H1 (cell line): ENCODE data around the gene AGBL1. TPM values are rescaled to one million over a fixed set of nuclear protein-coding genes. Genes with fewer than 3 reads are reported as not detected.
A peak's percentile ranks its signal among the peaks of the same experiment; 100 is the strongest.

ENCODE experiments used
- CTCF ChIA-PET: fragments of 300-600 bp; sonication (Branson Sonifier 250); formaldehyde crosslinking; loops from one replicate; lab custom pipeline; 2021; ENCODE audit not compliant: partially characterized antibody; lab: Charles Lee
- POLR2A ChIA-PET: fragments of 300-600 bp; sonication (Branson Sonifier 250); formaldehyde crosslinking; loops from one replicate; lab custom pipeline; 2021; ENCODE audit warnings: inconsistent platforms; ENCODE audit not compliant: partially characterized antibody; lab: Charles Lee
- DNase-seq, 2 experiments: peaks; one replicate each; pipeline versions ENCODE4 v3.0.0 to v3.0.0-alpha.2; 2010 to 2022; ENCODE audit warnings: low spot score in 2 of 2, low read depth in 1 of 2, mixed read lengths in 1 of 2
- FAIRE-seq: peaks from 2 replicates; lab custom pipeline; 2011; peaks lifted over from hg19 to GRCh38; lab: Jason Lieb, UNC
- H2AFZ ChIP-seq: 2 replicates; pipeline ENCODE4 v1.8.1; 2012; ENCODE audit warnings: low read length, inconsistent platforms
- H2AK5ac ChIP-seq: 2 replicates; pipeline ENCODE4 v1.6.1; 2013; ENCODE audit warnings: low read depth, low read length
- H2BK120ac ChIP-seq: replicated peaks from 2 replicates; pipeline ENCODE3; 2013; ENCODE audit warnings: low read depth, low read length, inconsistent platforms
- H2BK12ac ChIP-seq: 2 replicates; pipeline ENCODE4 v1.6.1; 2013; ENCODE audit warnings: low read depth, low read length
- H2BK15ac ChIP-seq: 2 replicates; pipeline ENCODE4 v1.6.1; 2013; ENCODE audit warnings: low read length
- H2BK20ac ChIP-seq: 2 replicates; pipeline ENCODE4 v1.6.1; 2013; ENCODE audit warnings: low read length
- H2BK5ac ChIP-seq: 2 replicates; pipeline ENCODE4 v1.6.1; 2013; ENCODE audit warnings: low read depth, low read length
- H3K14ac ChIP-seq: 2 replicates; pipeline ENCODE4 v1.6.1; 2013; ENCODE audit warnings: inconsistent platforms; ENCODE audit not compliant: insufficient read length
- H3K18ac ChIP-seq: 2 replicates; pipeline ENCODE4 v1.6.1; 2013; ENCODE audit warnings: low read length; ENCODE audit errors: extremely low read depth
- H3K23ac ChIP-seq: 2 replicates; pipeline ENCODE4 v1.6.1; 2013; ENCODE audit warnings: inconsistent platforms; ENCODE audit not compliant: insufficient read length
- H3K23me2 ChIP-seq: 2 replicates; pipeline ENCODE4 v1.6.1; 2013; ENCODE audit warnings: low read depth, low read length
- H3K27ac ChIP-seq: 2 replicates; pipeline ENCODE4 v1.6.1; 2011; ENCODE audit warnings: low read depth, low read length, inconsistent platforms
- H3K27me3 ChIP-seq, 4 experiments: replicated peaks in 1 of 4; 1 replicate in 1 of 4; 2 replicates in 3 of 4; pipeline versions ENCODE4 v1.6.1 to v1.8.1; 2011 to 2013; ENCODE audit warnings: low read length in 3 of 4, mild to moderate bottlenecking in 3 of 4, inconsistent platforms in 2 of 4, mixed read lengths in 2 of 4, moderate library complexity in 1 of 4; ENCODE audit not compliant: control insufficient read depth in 3 of 4, insufficient read depth in 3 of 4; ENCODE audit errors: extremely low read depth in 1 of 4
- H3K36me3 ChIP-seq, 4 experiments: 2 replicates each; pipeline versions ENCODE4 v1.6.1 to v1.8.1; 2011 to 2013; ENCODE audit warnings: mild to moderate bottlenecking in 4 of 4, low read length in 3 of 4, moderate library complexity in 2 of 4, control low read depth in 1 of 4, inconsistent platforms in 1 of 4; ENCODE audit not compliant: insufficient read depth in 4 of 4, control insufficient read depth in 2 of 4
- H3K4ac ChIP-seq: replicated peaks from 2 replicates; pipeline ENCODE3; 2013; ENCODE audit warnings: low read length, low read depth, mixed read lengths, inconsistent platforms; ENCODE audit not compliant: insufficient read length
- H3K4me1 ChIP-seq, 4 experiments: replicated peaks in 1 of 4; 1 replicate in 1 of 4; 2 replicates in 3 of 4; pipeline versions ENCODE4 v1.6.1 to v1.8.1; 2011 to 2013; ENCODE audit warnings: low read length in 3 of 4, inconsistent platforms in 2 of 4, mixed read lengths in 1 of 4; ENCODE audit not compliant: insufficient read depth in 4 of 4, control insufficient read depth in 3 of 4
- H3K4me2 ChIP-seq, 2 experiments: 2 replicates each; pipeline versions ENCODE4 v1.6.1 to v1.8.1; 2011 to 2013; ENCODE audit warnings: low read depth in 2 of 2, low read length in 2 of 2, control low read depth in 1 of 2, inconsistent platforms in 1 of 2, mild to moderate bottlenecking in 1 of 2; ENCODE audit not compliant: insufficient read depth in 1 of 2
- H3K4me3 ChIP-seq, 4 experiments: fragments of 200-600, 300-600 bp in 1 of 4; sonication (generic), shearing (Covaris generic), sonication (Bioruptor Twin) in 1 of 4; 2 replicates each; pipeline versions ENCODE4 v1.5.1 to v1.8.1; 2011 to 2016; ENCODE audit warnings: low read length in 4 of 4, low read depth in 3 of 4, control low read depth in 2 of 4, inconsistent platforms in 2 of 4, mild to moderate bottlenecking in 2 of 4, mixed read lengths in 1 of 4, moderate library complexity in 1 of 4; ENCODE audit not compliant: insufficient read depth in 2 of 4; ENCODE audit errors: extremely low read depth in 1 of 4
- H3K56ac ChIP-seq: replicated peaks from 2 replicates; pipeline ENCODE3; 2013; ENCODE audit warnings: low read depth, mild to moderate bottlenecking, mixed read lengths, low read length, inconsistent platforms; ENCODE audit not compliant: insufficient read length
- H3K79me1 ChIP-seq: 2 replicates; pipeline ENCODE4 v1.6.1; 2013; ENCODE audit warnings: low read depth, low read length, control low read depth
- H3K79me2 ChIP-seq, 2 experiments: 2 replicates each; pipeline versions ENCODE4 v1.6.1 to v1.8.1; 2012 to 2013; ENCODE audit warnings: low read length in 2 of 2, mild to moderate bottlenecking in 2 of 2, inconsistent platforms in 1 of 2; ENCODE audit not compliant: insufficient read depth in 2 of 2, control insufficient read depth in 1 of 2
- H3K9ac ChIP-seq, 4 experiments: replicated peaks in 1 of 4; 1 replicate in 1 of 4; 2 replicates in 3 of 4; pipeline versions ENCODE4 v1.6.1 to v1.8.1; 2011 to 2013; ENCODE audit warnings: low read depth in 3 of 4, low read length in 3 of 4, control low read depth in 2 of 4, mild to moderate bottlenecking in 2 of 4, moderate library complexity in 2 of 4, inconsistent platforms in 1 of 4; ENCODE audit errors: extremely low read depth in 1 of 4
- H3K9me3 ChIP-seq, 2 experiments: 2 replicates each; pipeline versions ENCODE4 v1.6.1 to v1.8.1; 2012 to 2013; ENCODE audit warnings: mild to moderate bottlenecking in 2 of 2, moderate library complexity in 2 of 2, control low read depth in 1 of 2, inconsistent platforms in 1 of 2, low read depth in 1 of 2, low read length in 1 of 2, mixed read lengths in 1 of 2; ENCODE audit not compliant: insufficient read depth in 2 of 2
- H4K20me1 ChIP-seq, 2 experiments: replicated peaks in 1 of 2; 2 replicates each; pipeline versions ENCODE3 to v1.8.1; 2011 to 2013; ENCODE audit warnings: inconsistent platforms in 2 of 2, low read length in 2 of 2, mild to moderate bottlenecking in 1 of 2; ENCODE audit not compliant: insufficient read depth in 2 of 2, control insufficient read depth in 1 of 2
- H4K5ac ChIP-seq: 2 replicates; pipeline ENCODE4 v1.6.1; 2013; ENCODE audit warnings: low read length, low read depth, mixed read lengths, inconsistent platforms; ENCODE audit not compliant: insufficient read length
- H4K8ac ChIP-seq: 2 replicates; pipeline ENCODE4 v1.8.0; 2013; ENCODE audit warnings: mild to moderate bottlenecking, moderate library complexity, low read length, inconsistent platforms; ENCODE audit not compliant: insufficient read depth; ENCODE audit errors: extremely low read depth
- H4K91ac ChIP-seq: replicated peaks from 2 replicates; pipeline ENCODE3; 2013; ENCODE audit warnings: low read length, mixed read lengths, inconsistent platforms; ENCODE audit not compliant: insufficient read length
- BCL11A ChIP-seq, 2 experiments: IDR thresholded peaks; one replicate each; pipeline ENCODE4 v1.6.1; 2011; ENCODE audit warnings: low read depth in 2 of 2, low read length in 2 of 2, mild to moderate bottlenecking in 2 of 2
- CBX5 ChIP-seq: fragments of 300-800, 300-1000 bp; sonication (generic); IDR thresholded peaks from 2 replicates; pipeline ENCODE4 v1.7.1; 2016; ENCODE audit warnings: antibody characterized with exemption, low read length, low read depth
- KDM5A ChIP-seq: fragments of 200-600 bp; IDR thresholded peaks from 2 replicates; pipeline ENCODE4 v1.7.1; 2012; ENCODE audit warnings: mild to moderate bottlenecking, low read length, inconsistent platforms, mixed read lengths
- RAD21 ChIP-seq, 2 experiments: IDR thresholded peaks in 1 of 2; conservative IDR thresholded peaks in 1 of 2; 2 replicates each; pipeline ENCODE4 v1.6.1; 2011; ENCODE audit warnings: low read depth in 2 of 2, low read length in 2 of 2, improper control_type of control experiment in 1 of 2, inconsistent platforms in 1 of 2, mild to moderate bottlenecking in 1 of 2, moderate library complexity in 1 of 2
- SIN3A ChIP-seq, 2 experiments: IDR thresholded peaks in 1 of 2; conservative IDR thresholded peaks in 1 of 2; 2 replicates each; pipeline ENCODE4 v1.6.1; 2011 to 2012; ENCODE audit warnings: low read length in 2 of 2, improper control_type of control experiment in 1 of 2, low read depth in 1 of 2, mild to moderate bottlenecking in 1 of 2
- SRF ChIP-seq: IDR thresholded peaks from 2 replicates; pipeline ENCODE4 v1.6.1; 2011; ENCODE audit warnings: mild to moderate bottlenecking, low read depth, low read length, moderate library complexity
- WGBS, 2 experiments: shearing (Covaris generic) in 1 of 2; methylation state at CpG; one replicate each; pipeline versions ENCODE4 v1.1.6 to v1.1.7; 2013 to 2015; ENCODE audit warnings: low lambda C conversion rate in 2 of 2, mixed read lengths in 2 of 2, inconsistent platforms in 1 of 2, low coverage in 1 of 2, missing lambda C conversion rate in 1 of 2; ENCODE audit not compliant: insufficient replicate concordance in 2 of 2, insufficient coverage in 1 of 2, insufficient read length in 1 of 2; ENCODE audit errors: extremely low coverage in 1 of 2, missing lambda C conversion rate in 1 of 2; 5-methylcytosine and 5-hydroxymethylcytosine counted together
- polyA plus RNA-seq, 7 experiments: library from polyadenylated mRNA; depleted of rRNA in 3 of 7; stranded (reverse) in 5 of 7; unstranded in 2 of 7; fragments of >200 nt in 5 of 7; fragments of 200-250 nt in 2 of 7; gene quantifications; 1 replicate in 5 of 7; 2 replicates in 1 of 7; 4 replicates in 1 of 7; pipeline versions ENCODE4 v1.2.1 to v1.2.3, GENCODE V29; 2011 to 2013; ENCODE audit warnings: missing spikeins in 2 of 7, mixed read lengths in 2 of 7
- total RNA-seq: library from RNA; stranded (reverse); fragmentation: NEBNext Ultra II Directional; extraction: Animal tissue kit (Norgen Biotek cat#: 25700); gene quantifications from 2 replicates; pipeline ENCODE4 v1.2.1, GENCODE V29; 2021
- TF ChIP-seq, protein P1 (sequence below): IDR thresholded peaks from 2 replicates; pipeline ENCODE4 v1.6.1; 2011; ENCODE audit warnings: low read length, improper control_type of control experiment
- TF ChIP-seq, protein P2 (sequence below), 3 experiments: IDR thresholded peaks; 1 replicate in 2 of 3; 2 replicates in 1 of 3; pipeline versions ENCODE4 v1.5.1 to v1.6.1; 2011; ENCODE audit warnings: low read length in 3 of 3, mild to moderate bottlenecking in 3 of 3, inconsistent platforms in 2 of 3, low read depth in 1 of 3, moderate library complexity in 1 of 3; ENCODE audit not compliant: insufficient read depth in 1 of 3; ENCODE audit errors: control extremely low read depth in 1 of 3

Gene AGBL1
- total and polyA plus RNA-seq, 2 of the 8 experiments (the other 6 are each of a cell fraction or from before 2014, with no cell fraction given), result not detected

- no peaks in the 10 kb centered on the region for H4K20me1 ChIP-seq
- ChIA-PET CTCF (interaction anchor here (0.5 to 5.8 kb wide), 59 partner anchors 9 to 1345 kb away, joined by 3 to 55 read pairs (median 4); no protein-coding TSS in a partner anchor), POLR2A (no interaction called here)
- H2AK5ac ChIP-seq, result no peak overlapping the region
- H3K14ac ChIP-seq, result no peak overlapping the region
- H3K4me1 ChIP-seq, result no peaks in the 10 kb centered on the region
- H3K79me1 ChIP-seq, result no peaks in the 10 kb centered on the region
- H2BK20ac ChIP-seq, result no peak overlapping the region
- FAIRE-seq, result peak; percentile 89
- H4K91ac ChIP-seq, result no peak overlapping the region
- no peak overlapping the region for H3K23ac ChIP-seq
- H3K79me2 ChIP-seq, result no peaks in the 10 kb centered on the region
- H3K4ac ChIP-seq, result no peak overlapping the region
- H2BK15ac ChIP-seq, result no peak overlapping the region
- no peak overlapping the region for H2BK12ac ChIP-seq
- no peaks in the 10 kb centered on the region for H3K36me3 ChIP-seq
- H3K4me2 ChIP-seq, result no peak overlapping the region
- no peak overlapping the region for H3K4me3 ChIP-seq
- H2BK120ac ChIP-seq, result no peak overlapping the region
- H4K8ac ChIP-seq, result no peak overlapping the region
- 58% methylated on average over 6 of the region's 6 CpGs; no CpG with 5 or more reads in 1 of the 2 experiments for WGBS, 2 experiments
- H3K27me3 ChIP-seq, result no peaks in the 10 kb centered on the region
- no peak overlapping the region for H3K9ac ChIP-seq
- no peak overlapping the region for H3K56ac ChIP-seq
- H3K27ac ChIP-seq, result no peak overlapping the region
- no peaks in the 10 kb centered on the region for H3K23me2 ChIP-seq
- H2BK5ac ChIP-seq, result no peak overlapping the region
- H2AFZ ChIP-seq, result no peak overlapping the region; the same call in 1 of the 2 replicates
- peak; percentile 53 to 82 for DNase-seq
- H4K5ac ChIP-seq, result no peak overlapping the region
- H3K18ac ChIP-seq, result no peak overlapping the region
- no peaks in the 10 kb centered on the region for H3K9me3 ChIP-seq
- no peak for TF ChIP-seq BCL11A (IDR thresholded peaks at IDR 0.05; ENCODE audit: low read depth in 2 of 2, low read length in 2 of 2)
- TF ChIP-seq, protein P1, sequence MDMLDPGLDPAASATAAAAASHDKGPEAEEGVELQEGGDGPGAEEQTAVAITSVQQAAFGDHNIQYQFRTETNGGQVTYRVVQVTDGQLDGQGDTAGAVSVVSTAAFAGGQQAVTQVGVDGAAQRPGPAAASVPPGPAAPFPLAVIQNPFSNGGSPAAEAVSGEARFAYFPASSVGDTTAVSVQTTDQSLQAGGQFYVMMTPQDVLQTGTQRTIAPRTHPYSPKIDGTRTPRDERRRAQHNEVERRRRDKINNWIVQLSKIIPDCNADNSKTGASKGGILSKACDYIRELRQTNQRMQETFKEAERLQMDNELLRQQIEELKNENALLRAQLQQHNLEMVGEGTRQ, result no peak
- TF ChIP-seq RAD21 (IDR thresholded peaks at IDR 0.05 in 1 of 2, conservative IDR thresholded peaks at IDR 0.05 in 1 of 2; ENCODE audit: low read depth in 2 of 2, low read length in 2 of 2), result peak; percentile 93 to 98
- no peak for TF ChIP-seq SRF
- no peak for TF ChIP-seq SIN3A (conservative IDR thresholded peaks at IDR 0.05 in 1 of 2, IDR thresholded peaks at IDR 0.05 in 1 of 2; ENCODE audit: low read depth in 1 of 2, low read length in 2 of 2)
- no peak for TF ChIP-seq CBX5
- no peak for TF ChIP-seq KDM5A
- TF ChIP-seq, protein P2, sequence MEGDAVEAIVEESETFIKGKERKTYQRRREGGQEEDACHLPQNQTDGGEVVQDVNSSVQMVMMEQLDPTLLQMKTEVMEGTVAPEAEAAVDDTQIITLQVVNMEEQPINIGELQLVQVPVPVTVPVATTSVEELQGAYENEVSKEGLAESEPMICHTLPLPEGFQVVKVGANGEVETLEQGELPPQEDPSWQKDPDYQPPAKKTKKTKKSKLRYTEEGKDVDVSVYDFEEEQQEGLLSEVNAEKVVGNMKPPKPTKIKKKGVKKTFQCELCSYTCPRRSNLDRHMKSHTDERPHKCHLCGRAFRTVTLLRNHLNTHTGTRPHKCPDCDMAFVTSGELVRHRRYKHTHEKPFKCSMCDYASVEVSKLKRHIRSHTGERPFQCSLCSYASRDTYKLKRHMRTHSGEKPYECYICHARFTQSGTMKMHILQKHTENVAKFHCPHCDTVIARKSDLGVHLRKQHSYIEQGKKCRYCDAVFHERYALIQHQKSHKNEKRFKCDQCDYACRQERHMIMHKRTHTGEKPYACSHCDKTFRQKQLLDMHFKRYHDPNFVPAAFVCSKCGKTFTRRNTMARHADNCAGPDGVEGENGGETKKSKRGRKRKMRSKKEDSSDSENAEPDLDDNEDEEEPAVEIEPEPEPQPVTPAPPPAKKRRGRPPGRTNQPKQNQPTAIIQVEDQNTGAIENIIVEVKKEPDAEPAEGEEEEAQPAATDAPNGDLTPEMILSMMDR (IDR thresholded peaks at IDR 0.05; ENCODE audit: control extremely low read depth in 1 of 3, insufficient read depth in 1 of 3, low read depth in 1 of 3, low read length in 3 of 3), result peak; percentile 85 to 92 (median 90)
These were observed 663.7 kb downstream of the AGBL1 start for GRCh38 chr15:86743283-86743903.
